Hematopoietic multipotent progenitor cell treated with erythropoietin and hydrocortisone succinate and interleukin-3 and kit ligand, for 15 days (in vitro differentiated cells): ENCODE measurements around the gene ZNF385A.

ENCODE experiments used
- DNase-seq: peaks from one replicate; pipeline ENCODE4 v3.0.0-alpha.2; 2015; ENCODE audit warnings: low spot score

The ZNF385A gene

DNA sequence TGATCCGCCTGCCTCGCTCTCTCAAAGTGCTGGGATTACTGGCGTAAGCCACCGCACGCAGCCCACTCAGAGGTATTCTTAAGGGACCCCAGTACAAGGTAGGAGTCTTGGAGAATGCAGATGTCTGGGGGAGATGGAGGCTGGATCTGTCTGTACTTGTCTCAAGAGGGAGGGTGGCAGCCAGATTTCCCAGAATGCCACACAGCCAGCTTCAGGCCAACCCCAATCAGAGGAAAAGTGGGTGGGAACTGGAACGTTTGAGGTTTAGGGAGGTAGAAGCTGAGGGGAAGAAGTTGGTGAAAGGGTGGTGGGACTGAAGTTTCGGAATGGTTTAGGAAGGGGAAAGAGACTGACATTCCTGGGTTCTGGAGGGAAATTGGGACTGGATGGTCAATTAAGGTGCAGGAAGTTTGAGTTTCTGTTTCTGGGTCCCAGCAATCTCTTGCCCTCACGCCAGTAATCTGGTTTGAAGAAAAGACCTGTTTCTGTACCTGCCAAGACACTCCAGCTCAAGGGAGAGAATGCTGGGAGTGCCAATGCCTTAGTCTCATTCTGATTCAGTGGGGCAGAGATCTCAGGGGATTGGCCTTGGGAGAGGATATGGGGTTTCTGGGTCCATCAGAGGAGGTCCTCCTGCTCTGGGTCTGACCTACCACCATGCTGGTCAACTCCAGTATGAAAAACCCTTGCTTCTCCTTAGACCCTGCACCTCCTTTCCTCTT is 8.1 kb upstream of the ZNF385A start:
- no peak for DNase-seq

DNA sequence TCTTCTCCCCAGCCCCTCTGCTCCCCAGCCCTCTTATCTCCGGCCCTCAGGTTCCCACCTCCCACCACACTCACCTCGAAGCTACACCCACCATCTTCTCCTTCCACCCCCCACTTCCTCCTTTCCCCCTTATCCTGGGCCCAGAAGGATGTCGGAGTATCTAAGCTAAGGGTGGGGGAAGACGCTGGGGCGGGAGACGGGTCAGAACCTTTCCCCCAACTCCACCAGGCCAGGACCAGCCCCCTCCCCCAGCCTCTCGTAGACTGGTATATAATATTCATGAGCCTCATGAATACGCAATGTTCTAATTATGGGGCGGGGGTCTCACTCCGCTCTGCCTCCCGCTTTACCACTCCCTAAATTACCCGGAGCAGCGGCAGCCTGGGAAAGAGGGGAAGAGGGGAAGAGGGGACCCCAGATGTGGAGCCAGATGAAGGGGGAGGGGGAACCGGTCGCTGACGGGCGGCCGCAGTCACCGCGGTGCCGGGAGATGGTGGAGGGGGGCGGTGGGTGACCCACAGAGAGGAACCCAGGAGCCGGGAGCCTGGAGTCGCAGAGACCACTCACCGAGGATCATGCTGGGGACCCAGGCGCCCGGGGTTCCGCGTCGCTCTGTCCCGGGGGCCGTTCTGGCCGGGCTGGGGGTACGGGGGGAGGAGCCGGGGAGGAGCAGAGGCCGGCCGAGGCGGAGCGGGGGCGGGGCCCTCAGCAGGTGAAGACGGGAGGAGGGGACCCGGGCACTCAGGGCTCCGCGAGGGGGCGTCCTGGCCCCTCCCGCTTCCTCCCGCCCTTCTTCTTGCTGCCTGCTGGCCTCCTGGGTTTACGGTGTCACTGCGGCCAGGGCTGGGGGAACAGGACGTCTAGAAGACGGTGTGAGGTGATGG is 6.4 kb upstream of the ZNF385A start:
- no peak for DNase-seq

DNA sequence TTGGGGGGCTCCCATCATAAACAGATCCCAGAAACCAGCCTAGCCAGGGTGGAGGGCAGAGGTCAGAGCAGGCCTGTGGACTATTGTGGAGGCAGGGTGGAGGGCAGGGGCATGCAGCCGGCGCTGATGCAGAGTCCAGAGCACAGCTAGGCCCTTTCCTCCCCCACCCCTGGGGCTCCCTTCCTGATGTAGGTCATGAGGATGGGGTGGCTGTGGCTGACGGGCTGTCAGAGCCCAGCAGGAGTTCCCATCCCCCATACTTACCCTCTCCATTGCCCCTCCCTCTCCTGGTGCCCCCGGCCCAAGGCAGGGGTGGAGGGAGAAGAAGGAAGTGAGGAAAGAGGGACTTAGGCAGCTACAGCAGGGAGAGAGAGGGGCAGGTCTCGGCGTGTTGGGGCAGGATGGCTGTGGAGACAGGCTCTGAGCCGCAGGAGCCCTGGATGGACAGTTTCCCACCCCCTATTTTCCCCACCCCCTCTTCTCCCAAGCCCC is 5.7 kb upstream of the ZNF385A start:
- DNase-seq, result no peak

DNA sequence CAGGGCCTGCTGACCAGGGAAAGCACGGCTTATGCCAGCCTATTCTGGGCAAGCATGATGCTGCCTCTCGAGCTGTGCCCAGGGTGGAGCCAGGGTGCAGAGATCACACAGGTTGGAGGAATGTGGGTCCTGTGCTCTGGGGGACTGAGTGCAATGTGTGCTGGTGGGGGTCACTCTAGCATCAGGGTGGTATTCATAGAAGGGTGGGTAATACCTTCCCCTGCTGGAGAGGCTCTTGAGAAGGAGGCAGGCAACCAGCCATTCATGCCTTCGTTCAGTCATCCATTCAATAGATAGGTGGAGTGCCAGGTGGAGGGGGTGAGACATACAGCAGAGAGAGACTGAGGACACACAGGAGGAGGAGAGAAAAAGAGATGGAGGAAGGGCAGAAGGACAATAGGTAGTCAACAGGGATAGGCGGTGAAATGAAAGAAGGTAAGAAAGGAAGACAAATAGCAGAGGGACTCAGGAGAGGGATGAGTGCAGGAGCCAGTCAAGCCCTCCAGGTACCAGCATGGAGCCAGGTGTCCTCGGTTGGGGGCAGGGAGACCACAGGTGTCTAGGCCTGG is 5.2 kb upstream of the ZNF385A start:
- DNase-seq, result no peak

DNA sequence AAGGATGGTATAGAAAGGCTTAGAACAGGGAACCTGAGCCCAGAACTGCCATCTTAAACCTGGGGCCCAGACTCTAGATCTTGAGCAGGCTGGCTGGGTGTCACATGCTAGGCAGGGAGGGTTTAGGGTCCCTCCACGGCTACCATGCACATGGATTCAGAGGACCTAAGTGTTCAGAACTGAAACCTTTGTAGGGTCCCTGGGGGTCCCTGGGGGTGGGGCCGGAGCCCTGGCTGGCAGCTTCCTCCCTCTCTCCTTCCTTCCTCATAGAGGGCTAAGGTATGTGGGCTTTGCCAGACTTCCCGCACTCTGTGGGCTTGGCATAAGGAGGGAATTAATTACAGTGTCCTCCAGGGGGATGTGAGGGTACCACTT is 4.6 kb upstream of the ZNF385A start:
- no peak for DNase-seq

DNA sequence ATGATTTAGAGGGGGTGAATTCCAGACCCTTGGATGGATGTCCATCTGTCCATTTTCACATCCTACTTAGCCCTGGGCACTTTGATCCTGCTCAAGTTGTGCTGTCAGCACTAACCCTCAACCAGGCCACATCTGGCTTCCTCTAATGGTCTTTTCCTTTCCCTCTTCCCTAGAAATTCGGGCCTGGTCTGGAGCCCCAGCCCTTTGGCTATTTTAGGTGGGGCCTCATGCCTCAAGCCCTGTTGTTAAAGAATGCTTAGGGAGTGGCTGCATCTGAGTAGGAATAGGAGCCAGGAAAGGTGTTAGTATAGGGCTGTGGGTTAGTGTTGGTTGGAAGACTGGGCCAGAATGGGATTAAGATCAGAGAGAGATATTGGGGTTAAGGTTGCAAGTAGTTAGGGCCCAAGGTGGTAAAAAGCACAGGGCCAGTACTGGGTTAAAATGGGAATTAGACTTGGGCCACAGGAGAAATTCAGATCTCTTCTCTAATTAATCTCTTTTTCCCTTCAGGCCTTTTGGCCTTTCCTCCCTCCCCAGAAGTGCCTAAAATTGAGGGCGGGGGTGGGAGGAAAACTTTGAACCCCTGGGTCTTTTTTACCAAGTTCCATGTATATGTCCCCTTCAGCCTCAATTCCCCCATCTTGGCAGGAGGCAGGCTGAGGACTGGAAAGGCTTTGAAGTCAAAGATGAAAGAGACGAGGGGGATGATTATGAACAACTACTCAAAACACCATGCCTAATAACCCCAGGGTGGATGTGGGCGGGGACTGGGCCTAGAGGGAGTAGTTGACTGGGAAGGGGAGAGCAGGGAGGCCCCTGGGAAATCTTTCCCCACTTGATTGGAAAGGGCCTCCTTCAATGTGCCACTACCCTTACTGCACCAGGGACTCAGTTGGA is 4.0 kb upstream of the ZNF385A start:
- DNase-seq, result no peak

DNA sequence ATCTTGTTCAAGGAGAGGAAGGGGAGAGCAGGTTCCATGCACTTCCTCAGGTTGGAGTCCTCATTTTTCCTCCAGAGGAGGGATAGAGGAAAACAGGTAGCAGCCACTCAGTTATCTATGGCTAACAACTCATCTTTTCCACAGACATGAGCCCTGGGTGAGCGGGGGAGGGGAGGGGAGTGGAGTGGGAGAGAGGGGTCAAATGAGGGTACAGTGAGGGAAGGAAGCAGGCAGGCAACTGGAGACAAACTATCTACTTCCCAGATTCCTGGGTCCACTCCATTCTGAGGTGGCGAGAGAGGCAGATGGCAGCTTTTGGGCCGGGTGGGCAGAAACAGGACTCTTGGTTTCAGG is 2.6 kb upstream of the ZNF385A start:
- no peak for DNase-seq

DNA sequence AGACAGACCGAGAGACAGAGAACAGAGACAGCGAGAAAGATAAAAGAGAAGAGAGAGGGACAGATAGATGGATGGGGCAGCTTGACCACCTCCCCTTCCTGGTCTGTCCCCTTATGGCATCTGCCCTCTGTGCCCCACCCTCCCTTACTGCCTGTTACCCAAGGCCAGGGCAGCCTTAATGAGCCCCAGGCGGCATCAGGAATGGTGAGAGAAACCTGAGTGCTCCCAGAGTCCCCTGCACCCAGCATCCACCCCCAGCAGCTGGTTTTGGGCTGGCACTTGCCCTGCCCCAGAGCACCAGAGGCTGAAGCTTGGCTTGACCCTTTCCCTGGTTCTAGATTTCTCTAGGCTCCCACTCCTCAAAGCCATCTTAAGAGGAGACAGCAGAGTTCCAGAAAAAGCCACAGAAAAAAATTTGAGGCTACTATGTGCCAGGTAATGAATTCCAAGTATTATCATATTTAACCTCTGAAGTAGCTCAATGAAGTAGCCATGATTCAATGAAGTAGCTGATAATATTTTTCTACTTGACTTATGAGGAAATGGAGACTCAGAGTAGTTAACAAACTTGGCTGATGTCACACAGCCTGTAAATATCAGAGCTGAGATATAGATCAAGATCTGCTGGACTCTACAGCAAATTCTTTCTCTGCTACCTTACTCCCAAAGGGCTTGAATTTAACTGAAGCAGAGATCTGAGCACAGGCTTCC is 2.0 kb upstream of the ZNF385A start:
- no peak for DNase-seq

DNA sequence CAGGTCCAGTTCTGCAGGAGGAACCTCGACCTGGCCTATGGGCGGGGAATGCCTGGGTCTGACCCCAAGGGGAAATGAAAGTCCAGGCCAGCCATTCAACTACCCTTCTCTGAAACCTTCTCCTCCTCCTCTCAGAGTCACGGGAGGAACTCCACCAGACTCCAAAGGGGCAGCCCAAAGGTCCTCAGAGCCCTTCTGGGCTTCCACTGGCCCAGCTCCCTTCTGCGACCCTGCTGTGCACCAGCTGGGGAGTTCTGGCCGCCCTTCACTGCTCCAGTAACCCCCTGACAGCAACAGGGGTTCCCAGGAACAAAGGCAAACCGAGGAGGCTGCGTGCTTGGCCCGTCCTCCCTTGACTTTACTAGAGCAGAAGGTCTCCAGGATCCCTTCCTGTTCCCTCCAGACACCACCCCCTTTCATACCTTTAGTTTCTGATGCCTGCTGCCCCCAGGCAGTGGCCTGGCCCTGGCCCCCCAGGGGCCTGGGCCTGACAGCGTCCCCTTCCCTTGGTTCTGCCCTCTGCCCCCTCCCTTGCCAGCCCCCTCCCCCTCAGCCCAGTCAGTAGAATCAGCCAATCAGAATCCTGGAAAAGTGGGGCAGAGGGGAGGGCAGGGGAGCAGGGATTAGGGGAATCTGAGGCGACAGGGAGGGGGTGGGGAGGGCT is 850 bp upstream of the ZNF385A start:
- DNase-seq, result no peak

DNA sequence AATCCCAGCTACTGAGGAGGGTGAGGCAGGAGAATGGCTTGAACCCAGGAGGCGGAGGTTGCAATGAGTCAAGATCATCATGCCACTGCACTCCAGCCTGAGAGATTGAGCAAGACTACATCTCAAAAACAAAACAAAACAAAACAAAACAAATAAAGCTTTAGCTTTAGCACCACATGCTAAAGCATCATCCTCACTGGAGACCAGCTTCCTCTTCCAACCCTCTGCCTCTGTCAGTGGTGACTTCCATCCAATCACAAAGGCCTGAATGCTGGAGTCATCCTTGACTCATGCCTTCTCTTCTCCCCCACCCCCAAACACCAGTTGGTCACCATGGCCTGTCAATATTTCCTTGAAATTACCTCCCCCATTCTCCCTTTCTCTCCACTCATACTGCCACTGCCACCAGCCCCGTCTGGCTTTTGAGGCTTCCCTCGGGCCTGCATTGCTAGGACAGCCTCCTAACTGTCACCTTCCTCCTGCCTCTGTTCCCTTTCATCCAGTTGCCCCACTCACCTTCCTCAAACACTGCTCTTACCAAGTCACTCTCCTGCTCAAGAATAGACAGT is 1.4 kb downstream of the ZNF385A start:
- DNase-seq, result no peak

- no peak for DNase-seq
Observed at GRCh38 chr12:54381136-54381535, 3.4 kb downstream of the ZNF385A start.

DNA sequence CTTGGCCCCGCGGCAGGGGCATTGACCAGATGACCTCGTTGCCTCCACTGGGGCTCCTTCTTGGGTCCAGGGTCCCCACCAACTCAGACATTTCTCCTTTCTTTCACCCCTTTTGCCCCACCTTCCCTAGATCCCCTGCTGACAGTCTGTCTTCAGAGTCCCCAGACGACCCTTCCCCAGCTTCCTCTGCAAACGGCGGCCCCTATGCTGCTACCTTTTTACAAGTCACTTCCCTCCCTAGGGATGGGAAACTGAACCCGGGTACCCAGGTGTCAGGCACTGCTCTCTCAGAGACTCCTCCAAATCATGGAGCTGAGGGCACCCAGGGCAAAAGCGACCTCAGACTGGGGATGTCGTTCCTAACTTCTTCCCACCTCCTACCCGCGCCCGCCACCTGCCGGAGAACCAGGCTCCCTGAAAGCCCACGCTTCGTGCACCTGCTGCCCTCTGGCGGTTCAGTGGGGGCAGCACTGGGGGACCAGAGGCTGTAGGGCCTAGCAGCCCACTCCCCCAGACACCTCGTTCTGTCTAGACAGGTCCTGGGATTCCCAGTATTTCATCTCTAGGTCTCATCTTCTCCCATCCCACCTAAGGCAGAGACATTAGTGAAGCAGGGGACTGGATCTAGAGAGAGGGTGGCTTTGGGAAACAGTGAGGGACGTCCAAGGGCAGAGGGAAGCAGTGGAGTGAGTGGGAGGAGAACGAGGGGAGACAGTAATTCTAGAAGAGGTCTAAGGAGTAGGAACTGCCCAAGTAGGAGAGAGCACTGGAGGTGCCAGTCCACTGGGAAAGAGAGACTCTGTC is 4.9 kb downstream of the ZNF385A start:
- peak; percentile 85 for DNase-seq

DNA sequence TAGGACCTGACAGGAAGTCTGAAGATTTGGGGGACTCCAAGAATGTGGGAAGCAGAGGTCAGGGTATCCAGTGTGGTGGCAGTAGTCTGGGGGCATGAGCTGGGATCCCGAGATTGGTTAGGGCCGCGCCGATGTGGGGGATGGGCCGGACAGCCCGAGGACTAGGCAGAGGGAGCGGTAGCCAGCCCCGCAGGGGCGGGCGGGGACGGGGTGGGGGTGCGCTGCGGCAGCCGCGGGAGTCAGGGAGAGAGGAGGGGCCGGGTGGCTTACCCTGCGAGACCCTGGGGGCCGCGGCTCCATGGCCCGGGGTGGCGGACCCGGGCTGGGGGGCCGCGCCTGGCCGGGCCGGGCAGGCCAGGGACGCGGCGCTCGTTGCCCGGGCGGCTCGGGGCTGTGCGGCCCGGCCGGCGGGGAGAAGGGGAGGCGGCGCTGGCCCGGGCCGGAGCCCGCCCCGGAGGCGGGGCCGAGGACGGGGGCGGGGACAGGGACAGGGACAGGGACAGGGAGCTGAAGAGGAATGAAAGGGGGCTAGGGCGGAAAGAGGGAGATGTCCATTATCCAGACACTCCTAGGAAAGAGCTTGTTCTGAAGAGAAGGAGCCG is 5.6 kb downstream of the ZNF385A start:
- no peak for DNase-seq

DNA sequence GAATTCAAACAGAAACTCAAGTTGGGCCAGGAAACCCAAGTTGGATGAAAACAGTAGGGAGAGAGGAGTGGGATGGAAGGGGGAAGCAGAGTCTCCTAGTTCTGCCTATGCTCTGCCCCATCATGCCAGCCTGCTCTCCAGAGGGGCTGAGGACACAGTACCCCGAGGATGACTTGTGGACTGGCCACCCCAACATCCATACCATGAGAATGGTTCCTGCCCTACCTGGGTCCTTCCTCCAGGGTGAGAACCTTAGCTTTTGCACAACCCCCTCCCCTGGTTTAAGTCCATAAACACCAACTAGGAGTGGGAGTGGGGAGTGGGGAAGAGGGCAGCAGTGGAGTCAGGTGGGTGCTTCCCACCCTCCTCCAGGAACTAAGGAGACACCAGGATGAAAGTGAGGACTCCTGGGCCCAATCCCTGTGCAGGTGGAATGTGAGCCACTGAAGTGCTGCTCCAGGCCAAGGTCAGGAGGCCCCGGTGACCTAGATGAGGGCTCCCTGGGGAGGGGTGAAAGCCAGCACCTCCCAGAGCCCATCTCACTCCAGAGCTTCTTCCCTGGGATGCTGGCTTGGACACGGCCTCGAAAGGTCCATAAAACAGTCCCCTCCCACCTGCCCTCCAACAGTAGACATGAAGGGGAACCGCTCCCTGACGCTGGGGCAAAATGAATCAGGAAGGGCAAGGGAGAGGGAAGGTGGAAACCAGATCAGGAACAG is 6.6 kb downstream of the ZNF385A start:
- no peak for DNase-seq

- DNase-seq, result no peak
Observed at GRCh38 chr12:54377007-54377406, 7.5 kb downstream of the ZNF385A start.

DNA sequence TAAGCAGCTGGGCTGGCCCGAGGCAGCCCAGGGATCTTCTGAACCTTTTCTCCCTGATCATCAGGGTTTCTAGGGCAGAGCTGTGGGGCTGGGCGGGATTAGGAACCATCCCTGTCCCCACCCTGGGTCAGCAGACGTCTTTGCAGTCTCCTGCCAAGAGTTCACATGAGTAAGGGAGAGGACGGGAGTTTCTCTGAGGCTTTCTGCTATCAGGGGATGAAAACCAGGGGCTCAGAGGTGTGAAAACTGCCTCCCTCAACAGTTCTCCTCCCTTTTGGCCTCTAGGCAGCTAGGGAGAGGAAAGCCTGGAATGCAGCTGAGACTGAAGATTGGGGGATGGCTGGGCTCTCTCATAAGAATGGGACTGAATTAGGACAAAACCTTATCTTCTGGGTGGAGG is 7.9 kb downstream of the ZNF385A start:
- DNase-seq, result no peak

- DNase-seq, result no peak
Observed at GRCh38 chr12:54375259-54375579, 9.3 kb downstream of the ZNF385A start.

- no peak for DNase-seq
Observed at GRCh38 chr12:54374562-54375258, 9.8 kb downstream of the ZNF385A start.
